ENCODE data around the gene GID8.

The GID8 gene

DNA sequence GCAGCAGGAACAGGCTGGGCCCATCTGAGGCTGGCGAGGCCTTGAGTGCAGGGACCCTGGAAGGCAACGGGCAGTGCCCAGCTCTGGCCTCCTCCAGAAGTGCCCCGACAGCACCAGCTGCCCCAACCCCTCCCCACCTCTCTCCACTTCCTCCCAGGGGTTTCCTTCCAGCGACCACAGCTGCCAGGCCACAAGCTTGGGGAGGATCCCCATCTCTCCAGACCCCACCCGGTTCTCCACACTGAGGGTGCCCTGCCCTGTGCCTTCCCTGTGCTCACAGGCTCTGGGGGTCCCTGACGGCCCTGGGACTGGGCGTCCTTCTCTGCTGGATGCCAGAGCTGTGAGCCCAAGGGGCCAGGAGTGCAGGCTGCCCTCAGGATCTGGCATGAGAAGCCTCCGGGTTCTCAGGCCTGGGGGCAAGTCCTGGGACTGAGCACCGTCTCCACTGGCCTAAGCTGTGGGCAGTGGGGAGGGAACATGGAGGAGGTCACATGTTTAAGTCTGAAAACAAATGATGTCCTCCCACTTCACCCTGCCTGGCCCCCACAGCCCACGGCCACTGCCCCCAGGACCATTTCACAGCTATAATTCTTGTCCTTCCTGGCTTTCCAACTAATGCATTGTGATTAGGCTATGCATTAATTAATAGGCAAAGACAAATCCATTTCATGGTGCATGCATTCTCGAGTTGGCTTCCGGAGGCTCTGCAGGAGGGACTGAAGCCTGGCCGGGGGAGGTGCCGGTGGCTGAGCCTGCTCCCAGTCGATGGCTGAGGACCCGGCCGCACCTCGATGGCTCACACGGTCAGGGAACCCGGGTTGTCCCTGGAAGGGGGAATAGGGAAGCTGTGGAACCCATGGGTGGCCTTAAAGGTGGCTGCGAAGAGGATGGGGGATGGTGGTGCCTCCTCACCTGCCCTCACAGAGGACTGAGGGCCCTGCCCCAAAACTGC is 44.5 kb downstream of the GID8 start:
- DNase-seq (ENCODE audit: extremely low read depth in 1 of 2, low read depth in 1 of 2): no peak

DNA sequence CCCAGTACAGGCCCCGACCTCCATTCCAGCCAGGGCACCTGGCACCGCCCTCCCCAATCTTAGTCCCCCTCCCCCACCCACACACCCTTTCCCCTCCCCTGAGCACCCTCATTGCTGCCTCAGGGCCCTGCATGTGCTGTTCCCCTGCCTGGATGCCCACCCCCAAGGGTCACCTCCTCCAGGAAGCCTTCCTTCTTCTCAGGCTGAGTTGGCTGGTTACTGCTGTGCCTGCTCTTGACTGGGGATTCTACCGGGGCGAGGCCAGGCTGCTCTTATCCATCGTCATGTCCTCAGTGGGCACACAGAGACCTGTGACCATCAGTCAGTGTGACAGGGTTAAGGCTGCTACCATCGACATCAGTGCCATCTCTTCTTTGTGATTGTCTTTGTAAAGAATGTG is 45.3 kb downstream of the GID8 start:
- no peak for DNase-seq (ENCODE audit: extremely low read depth in 1 of 2, low read depth in 1 of 2)

DNA sequence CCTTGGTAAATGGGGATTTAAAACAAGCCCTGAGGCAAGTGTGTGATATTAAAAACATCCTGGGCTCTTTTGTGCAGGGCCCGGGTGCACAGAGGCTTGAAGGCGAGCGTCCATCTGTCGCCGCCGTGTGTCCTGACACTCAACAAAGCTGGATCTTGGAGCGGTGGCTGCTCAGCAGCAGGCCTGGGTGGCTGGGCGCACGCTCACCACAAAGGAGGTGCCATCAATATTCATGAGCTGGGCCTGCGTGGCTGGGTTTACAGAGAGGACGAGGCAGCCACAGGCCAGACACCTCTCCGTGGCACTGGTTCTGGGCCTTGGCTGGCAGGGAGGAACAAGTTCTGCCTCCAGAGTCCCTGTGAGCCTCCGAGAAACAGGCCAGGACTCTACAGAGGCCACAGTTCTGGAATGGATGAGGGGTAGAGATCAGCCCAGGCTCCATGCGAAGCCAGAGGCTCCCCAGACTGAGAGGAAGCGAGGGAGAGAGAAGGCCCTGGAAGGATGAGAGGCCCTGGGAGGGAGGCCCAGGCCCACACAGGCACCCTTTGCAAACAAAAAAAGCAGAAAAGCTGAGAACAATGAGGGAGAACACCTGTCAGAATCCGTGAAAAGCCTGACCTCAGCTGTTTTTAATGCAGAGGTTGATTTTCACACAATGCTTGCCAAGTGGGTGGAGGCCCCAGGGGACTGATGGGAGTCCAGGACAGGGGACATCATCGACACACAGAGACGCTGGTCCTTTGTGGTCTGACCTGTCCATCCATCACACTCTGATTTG is 46.9 kb downstream of the GID8 start:
- DNase-seq (ENCODE audit: extremely low read depth in 1 of 2, low read depth in 1 of 2): no peak

DNA sequence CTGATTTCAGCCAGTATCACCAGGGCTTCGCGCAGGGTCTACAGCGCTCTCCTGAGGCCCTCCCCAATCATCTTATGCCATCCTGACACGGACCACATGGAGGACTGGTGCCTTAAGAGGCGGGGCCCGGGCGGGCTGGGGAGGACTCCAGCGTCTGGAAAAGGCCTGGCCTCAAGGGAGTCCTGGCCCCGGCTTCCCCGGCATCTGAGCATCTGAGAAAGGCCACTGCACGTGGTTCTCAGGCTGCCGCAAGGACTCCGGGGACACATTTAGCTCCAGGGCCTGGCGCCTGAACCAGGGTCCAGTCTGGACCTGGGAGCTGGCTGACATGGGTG is 47.5 kb downstream of the GID8 start:
- DNase-seq (ENCODE audit: extremely low read depth in 1 of 2, low read depth in 1 of 2): no peak

DNA sequence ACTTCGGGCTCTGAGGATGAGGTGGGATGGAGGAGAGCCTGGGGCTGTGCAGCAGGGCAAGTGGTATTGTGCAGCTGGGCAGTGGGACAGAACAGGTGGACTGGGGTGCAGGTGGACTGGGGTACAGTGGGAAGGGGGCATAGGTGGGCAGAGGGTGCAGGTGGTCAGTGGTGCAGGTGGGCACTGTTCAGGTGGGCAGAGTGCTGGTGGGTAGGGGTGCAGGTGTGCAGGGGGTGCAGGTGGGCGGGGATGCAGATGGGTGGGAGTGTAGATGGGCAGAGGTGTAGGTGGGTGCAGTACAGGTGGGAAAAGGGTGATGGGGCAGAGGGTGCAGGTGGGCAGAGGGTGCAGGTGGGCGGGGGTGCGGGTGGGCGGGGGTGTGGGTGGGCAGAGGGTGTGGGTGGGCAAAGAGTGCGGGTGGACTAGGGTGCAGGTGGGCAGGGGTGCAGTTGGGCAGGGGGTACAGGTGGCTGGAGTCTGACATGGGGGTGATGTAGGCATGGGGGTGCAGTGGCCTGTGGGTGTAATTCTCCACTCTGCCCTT is 48.4 kb downstream of the GID8 start:
- DNase-seq (ENCODE audit: extremely low read depth in 1 of 2, low read depth in 1 of 2): no peak

DNA sequence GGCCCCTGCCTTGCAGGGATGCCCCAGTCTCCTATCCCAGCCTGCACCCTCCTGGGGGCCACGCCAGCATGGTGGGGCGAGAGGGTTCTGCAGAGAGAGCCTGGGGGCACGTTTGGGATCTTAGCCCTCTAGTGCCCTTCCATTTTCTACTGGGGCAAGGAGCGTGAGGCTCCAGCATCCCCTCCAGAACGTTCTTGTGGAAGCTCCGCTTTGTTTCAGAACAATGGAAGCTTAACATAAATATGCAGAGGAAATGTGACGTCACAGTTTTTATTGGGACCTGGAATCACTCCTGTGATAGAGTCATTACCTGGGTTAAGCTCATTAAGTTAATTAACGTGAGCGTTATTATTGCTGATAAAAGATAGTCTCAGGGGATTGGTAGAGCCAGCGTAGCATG is 49.2 kb downstream of the GID8 start:
- no peak for DNase-seq (ENCODE audit: extremely low read depth in 1 of 2, low read depth in 1 of 2)

DNA sequence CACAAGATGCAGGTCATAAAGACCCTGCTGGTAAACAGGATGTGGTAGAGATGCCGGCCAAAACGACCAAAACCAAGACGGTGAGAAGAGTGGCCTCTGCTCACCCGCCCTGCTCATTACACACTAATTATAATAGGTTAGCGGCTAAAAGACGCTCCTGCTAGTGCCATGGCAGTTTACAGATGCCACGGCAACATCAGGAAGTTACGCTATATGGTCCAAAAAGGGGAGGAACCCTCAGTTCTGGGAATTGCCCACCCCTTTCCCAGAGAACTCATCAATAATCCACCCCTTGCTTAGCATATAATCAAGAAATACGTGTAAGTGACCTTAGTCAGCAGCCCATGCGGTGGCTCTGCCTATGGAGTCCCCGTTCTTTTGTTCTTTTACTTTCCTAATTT is 51.3 kb downstream of the GID8 start:
- no peak for DNase-seq (ENCODE audit: extremely low read depth in 1 of 2, low read depth in 1 of 2)

DNA sequence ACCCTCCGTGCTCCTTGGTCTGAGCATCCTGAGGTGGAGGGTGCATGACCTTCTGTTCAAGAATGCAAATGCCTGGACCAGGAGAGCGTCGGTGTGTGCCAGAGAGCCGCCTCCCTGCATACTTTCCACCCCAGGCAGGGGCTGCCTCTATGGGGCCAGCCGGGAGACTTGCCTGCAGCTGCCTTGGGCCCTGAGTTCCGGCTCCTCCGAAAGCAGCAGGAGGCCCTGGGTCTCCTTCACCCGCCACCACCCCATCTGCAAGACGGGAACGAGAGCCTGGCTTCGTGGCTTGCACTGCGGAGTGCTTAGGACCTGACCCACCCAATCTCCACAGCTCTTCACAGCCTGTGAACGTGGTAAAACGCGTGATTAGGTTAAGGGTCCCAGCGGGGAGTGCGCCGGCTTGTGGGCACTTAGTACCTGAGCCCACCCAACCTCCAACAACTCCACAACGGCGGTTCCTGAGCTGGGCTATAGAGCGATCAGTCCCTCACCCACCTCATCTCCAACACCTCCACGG is 52.4 kb downstream of the GID8 start:
- no peak for DNase-seq (ENCODE audit: extremely low read depth in 1 of 2, low read depth in 1 of 2)

DNA sequence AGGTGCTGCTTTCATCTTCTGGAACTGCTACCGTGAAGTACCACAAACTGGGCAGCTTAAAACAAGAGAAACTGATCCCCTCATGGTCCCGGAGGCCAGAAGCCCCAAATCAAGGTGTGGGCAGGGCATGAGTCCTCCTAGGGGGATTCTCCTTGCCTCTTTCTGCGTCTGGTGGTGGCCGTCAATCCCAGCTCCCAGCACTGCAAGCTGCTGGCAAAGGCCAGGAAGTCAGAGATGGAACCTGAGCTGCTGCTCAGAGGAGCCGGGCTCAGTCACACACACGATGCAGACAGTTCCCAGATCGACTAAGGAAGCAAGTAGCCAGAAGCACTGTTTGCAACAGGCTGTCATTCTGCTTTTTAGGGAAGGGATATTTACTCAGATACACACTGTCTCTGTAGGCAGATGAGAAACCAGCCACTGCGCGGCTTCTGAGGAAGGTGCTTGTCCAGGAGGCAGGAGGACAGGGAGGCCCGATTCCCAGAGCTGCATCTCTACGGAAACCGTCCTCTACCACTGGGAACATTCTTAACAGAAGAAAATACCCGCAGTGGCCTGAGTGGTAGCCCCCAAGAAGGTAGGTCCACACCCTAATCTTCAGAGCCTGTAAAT is 53.4 kb downstream of the GID8 start:
- DNase-seq (ENCODE audit: extremely low read depth in 1 of 2, low read depth in 1 of 2): no peak

DNA sequence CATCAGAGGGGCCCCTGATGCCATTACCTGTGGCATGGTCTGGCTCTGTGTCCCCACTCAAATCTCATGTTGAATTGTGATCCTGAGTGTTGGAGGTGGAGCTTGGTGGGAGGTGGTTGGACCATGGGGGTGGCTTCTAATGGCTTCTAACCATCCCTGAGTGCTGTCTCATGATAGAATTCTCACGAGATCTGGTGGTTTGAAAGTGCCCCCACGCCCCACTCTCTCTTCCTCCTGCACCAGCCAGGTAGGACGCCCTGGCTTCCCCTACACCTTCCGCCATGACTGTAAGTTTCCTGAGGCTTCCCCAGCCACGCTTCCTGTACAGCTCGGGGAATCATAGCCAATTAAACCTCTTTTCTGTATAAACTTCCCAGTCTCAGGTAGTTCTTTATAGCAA is 53.9 kb downstream of the GID8 start:
- no peak for DNase-seq (ENCODE audit: extremely low read depth in 1 of 2, low read depth in 1 of 2)

DNA sequence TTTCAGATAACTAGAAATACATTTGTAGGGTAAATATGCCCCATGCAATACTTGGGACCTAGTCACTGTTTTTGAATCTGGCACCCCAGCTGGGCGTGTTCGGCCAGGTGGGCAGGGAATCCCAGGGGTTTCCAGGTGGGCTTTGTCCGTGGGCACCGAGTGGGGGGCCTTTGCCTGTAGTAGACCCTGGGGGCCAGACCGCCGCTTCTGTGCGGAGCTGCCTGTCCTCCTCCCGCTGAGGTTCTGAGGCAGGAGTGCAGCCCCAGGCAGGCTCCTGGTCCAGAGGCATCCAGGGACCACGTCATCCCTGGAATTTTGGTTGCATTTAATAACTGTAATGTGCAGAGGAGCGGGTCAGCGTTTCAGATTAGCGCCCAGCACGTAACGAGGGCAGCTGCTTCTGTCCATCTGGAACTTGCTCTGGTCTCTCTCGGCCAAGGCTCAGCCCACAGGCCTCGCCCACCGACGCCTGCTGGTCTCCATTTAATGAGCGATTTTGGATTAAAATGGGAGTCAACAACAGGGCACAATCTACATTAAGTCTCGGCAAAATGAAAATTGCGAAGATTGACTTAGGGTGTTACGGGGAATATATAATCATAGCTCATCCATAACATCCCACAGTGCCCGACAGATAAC is 56.0 kb downstream of the GID8 start:
- no peak for DNase-seq (ENCODE audit: extremely low read depth in 1 of 2, low read depth in 1 of 2)

DNA sequence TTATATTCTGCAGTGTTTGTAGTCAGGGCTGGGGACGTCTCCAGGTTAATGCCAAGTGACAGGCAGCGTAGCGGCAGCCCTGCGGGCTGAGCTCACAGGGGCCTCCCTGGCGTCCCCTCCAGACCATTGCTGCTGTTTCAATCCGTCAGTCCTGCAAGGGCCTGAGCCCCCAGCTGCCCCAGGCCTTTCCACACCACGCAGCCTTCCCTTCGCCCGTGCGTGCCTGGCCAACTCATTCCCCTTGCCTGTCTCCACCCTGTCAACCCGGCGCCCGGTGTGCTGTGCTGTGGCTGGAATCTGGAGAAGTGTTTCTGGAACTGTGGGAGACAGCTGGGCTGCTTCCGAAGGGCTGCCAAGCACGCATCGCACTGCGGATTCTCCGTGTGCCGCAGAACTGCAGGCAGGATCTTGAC is 56.9 kb downstream of the GID8 start:
- no peak for DNase-seq (ENCODE audit: extremely low read depth in 1 of 2, low read depth in 1 of 2)

DNA sequence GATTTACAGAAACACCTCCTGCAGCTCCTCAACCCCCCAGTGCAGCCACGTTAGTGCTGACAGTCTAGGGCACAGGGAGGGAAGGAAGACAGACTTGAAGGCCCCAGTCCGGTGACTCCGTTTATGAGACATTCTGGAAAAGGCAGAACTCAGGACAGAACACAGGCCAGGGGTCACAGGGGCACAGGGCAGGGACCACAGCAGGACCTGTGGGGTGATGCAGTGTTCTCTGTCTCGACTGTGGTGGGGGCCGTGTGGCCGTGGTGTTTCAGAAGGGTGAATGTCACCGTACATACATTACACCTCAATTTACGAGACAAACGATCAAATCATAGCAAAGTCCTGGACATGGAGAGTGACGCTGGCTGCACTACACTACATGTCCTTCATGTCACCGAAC is 57.5 kb downstream of the GID8 start:
- no peak for DNase-seq (ENCODE audit: extremely low read depth in 1 of 2, low read depth in 1 of 2)

DNA sequence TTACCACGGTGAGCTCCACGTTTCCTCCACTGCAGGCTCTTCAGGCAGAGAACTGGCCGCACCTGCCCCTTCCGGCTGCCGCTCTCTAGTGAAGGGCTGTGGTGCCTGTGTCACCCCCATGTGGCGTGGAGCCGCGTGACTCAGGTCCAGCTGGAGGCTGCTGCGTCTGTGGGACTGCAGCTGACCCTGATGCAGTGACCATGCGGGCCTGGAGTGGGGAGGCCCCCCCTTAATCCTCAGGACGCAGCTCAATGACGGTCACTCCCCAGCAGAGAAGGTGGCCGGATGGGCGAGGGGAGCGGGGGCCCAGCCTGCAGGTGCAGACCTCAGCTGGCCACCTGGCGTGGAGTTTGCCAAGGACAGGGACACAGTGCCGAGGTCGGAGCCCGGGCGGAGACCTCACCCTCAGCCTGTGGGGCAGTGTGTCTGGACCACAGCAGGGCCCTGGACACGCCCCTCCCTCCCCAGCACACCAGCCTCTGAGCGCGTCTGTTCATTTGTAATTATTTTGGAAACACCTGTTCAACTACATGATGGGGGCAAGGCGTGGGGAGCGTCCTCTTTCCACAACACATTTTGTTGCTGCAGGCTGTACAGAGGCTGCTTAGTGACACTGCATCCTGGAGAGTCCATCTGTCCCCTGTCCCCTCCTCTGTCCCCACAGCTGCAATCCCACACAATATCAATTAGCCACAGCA is 58.1 kb downstream of the GID8 start:
- no peak for DNase-seq (ENCODE audit: extremely low read depth in 1 of 2, low read depth in 1 of 2)

DNA sequence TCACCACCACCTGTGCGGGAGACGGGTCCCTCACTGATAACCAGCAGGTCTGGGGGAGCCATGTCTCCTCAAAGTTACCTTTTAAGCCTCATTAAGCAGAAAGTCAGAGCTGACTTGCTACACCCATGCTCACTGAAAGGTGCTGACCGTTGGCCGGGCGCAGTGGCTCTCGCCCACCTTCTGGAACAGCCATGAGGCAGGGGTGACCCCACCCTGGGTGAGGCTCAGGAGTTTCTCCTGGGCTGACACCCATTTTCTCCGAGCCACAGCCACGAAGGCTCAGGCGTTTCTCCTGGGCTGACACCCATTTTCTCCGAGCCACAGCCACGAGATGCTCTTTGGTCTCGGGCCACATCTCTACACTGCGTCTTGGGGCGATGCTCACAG is 58.6 kb downstream of the GID8 start:
- DNase-seq (ENCODE audit: extremely low read depth in 1 of 2, low read depth in 1 of 2): no peak

DNA sequence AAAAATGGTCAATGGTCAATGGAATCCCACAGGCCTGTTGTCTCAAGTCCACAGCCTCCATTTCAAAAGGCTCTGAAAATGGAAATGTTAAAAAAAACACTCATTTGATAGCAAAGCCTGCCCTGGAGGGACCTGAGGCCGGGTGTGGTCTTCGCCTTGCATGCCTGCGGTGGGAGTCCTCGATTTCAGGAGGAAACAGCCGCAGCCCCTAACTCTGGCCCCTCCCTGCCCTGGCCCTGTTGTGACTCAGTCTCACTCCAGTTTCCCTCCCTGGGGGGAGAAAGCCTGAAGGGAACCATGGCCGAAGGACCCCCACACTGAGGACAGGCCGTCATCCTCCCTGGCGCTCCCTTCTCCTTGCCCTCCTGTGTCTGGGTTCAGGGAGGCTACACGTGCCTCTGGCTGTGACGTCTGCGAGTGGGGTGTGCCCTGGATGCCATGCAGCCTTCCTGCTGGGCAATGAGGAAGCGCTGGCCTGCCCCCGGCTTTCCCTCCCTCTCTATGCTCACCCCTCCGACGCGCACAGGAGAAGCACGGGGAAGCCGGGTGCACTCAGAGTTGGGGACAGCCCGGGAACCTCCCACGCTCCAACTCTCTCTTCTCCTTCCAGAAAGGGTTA is 59.6 kb downstream of the GID8 start:
- no peak for DNase-seq (ENCODE audit: extremely low read depth in 1 of 2, low read depth in 1 of 2)
